MCF 10A (cell line): ENCODE data around the gene ANKH. TPM values are rescaled to one million over a fixed set of nuclear protein-coding genes. Genes with fewer than 3 reads are reported as not detected.

Source experiments
- BruUV-seq: library from RNA; stranded (reverse); fragments of 400-500 nt; replicated peaks from 2 replicates; lab custom pipeline; 2021; lab: Mats Ljungman, UMichigan
- CTCF ChIA-PET: fragments of 300-600 bp; sonication (Branson Sonifier 250); formaldehyde crosslinking; extraction: SDS; loops from one replicate; lab custom pipeline; 2021; ENCODE audit warnings: antibody characterized with exemption, inconsistent platforms; lab: Yijun Ruan, JAX
- POLR2A ChIA-PET: fragments of 300-600, 350-650 bp; sonication (Branson Sonifier 250); formaldehyde crosslinking; extraction: SDS; loops from one replicate; lab custom pipeline; 2020; ENCODE audit warnings: antibody characterized with exemption, inconsistent platforms; lab: Yijun Ruan, JAX
- DNase-seq: peaks from one replicate; pipeline ENCODE4 v3.0.0-alpha.2; 2018; ENCODE audit not compliant: unreplicated experiment
- H3K27ac Mint-ChIP-seq: one replicate; pipeline ENCODE4 v1.8.0; 2022; ENCODE audit warnings: mild to moderate bottlenecking, low read depth, mixed read lengths; ENCODE audit not compliant: unreplicated experiment
- H3K27me3 Mint-ChIP-seq: one replicate; pipeline ENCODE4 v1.8.0; 2022; ENCODE audit warnings: mixed read lengths; ENCODE audit not compliant: insufficient read depth, unreplicated experiment
- H3K36me3 Mint-ChIP-seq: one replicate; pipeline ENCODE4 v1.8.0; 2022; ENCODE audit warnings: mild to moderate bottlenecking, moderate library complexity, mixed read lengths; ENCODE audit not compliant: insufficient read depth, unreplicated experiment
- H3K4me1 Mint-ChIP-seq: one replicate; pipeline ENCODE4 v1.8.0; 2022; ENCODE audit warnings: mixed read lengths; ENCODE audit not compliant: insufficient read depth, unreplicated experiment
- H3K4me3 Mint-ChIP-seq: one replicate; pipeline ENCODE4 v1.8.0; 2022; ENCODE audit warnings: mild to moderate bottlenecking, moderate library complexity, mixed read lengths; ENCODE audit not compliant: unreplicated experiment
- H3K9me3 Mint-ChIP-seq: one replicate; pipeline ENCODE4 v1.8.0; 2022; ENCODE audit warnings: mixed read lengths; ENCODE audit not compliant: unreplicated experiment
- intact Hi-C: fragments of 100-400 bp; cut with micrococcal nuclease; formaldehyde crosslinking; loops from 2 replicates; pipeline ENCODE4 v1.14.1; 2022
- total RNA-seq: library from RNA; stranded (reverse); gene quantifications from 2 replicates; pipeline ENCODE4 v1.2.3, GENCODE V29; 2022
- TF ChIP-seq, protein P1 (sequence below): fragments of 200-600 bp; IDR thresholded peaks from one replicate; pipeline ENCODE4 v1.8.0; 2022; ENCODE audit warnings: antibody characterized with exemption, mild to moderate bottlenecking; ENCODE audit not compliant: unreplicated experiment

The ANKH gene
- total RNA-seq, 1 experiment from 2014 or later = 65.7 TPM

DNA sequence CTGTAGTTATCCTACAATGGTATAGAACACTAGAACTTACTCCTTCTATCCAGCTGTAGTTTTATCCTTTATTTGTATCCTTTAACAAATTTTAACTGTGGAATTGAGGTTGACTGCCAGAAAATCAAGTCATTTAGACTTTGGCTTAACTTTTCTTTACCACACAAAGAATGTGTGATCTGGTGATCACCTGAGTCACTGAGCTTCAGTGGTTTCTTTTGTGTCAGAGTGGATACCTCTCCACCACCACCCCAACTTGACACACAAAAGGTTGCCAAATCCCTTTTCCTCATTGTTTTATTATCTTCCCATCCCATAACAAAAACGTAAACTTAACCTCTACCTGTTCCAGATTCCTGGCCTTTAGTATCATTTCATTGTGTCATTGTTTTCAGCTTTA is 201.6 kb downstream of the ANKH start:
- ChIA-PET CTCF (interaction anchor here (0.6 to 4.5 kb wide), 4 partner anchors 15 to 326 kb away, joined by 3 to 33 read pairs (median 4); no protein-coding TSS in a partner anchor), POLR2A (interaction anchor here (0.7 to 2.7 kb wide), 5 partner anchors 9 to 16 kb away, joined by 3 to 14 read pairs (median 3); no protein-coding TSS in a partner anchor)
- no TSS peak for BruUV-seq
- Mint-ChIP-seq H3K9me3 (no peaks in the 10 kb centered on the region), H3K4me1 (peaks cover 68% of the 10 kb centered on the region), H3K27me3 (no peaks in the 10 kb centered on the region), H3K36me3 (peaks cover 23% of the 10 kb centered on the region), H3K4me3 (no peak overlapping the region), H3K27ac (peak overlapping the region; percentile 31)
- intact Hi-C loops = no loop called here
- TF ChIP-seq, protein P1, sequence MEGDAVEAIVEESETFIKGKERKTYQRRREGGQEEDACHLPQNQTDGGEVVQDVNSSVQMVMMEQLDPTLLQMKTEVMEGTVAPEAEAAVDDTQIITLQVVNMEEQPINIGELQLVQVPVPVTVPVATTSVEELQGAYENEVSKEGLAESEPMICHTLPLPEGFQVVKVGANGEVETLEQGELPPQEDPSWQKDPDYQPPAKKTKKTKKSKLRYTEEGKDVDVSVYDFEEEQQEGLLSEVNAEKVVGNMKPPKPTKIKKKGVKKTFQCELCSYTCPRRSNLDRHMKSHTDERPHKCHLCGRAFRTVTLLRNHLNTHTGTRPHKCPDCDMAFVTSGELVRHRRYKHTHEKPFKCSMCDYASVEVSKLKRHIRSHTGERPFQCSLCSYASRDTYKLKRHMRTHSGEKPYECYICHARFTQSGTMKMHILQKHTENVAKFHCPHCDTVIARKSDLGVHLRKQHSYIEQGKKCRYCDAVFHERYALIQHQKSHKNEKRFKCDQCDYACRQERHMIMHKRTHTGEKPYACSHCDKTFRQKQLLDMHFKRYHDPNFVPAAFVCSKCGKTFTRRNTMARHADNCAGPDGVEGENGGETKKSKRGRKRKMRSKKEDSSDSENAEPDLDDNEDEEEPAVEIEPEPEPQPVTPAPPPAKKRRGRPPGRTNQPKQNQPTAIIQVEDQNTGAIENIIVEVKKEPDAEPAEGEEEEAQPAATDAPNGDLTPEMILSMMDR = no peak
- peak; percentile 41 for DNase-seq

GRCh38 chr5:14669415-14669814 is 202.2 kb downstream of the ANKH start:
- BruUV-seq = no TSS peak
- Mint-ChIP-seq H3K9me3 (no peaks in the 10 kb centered on the region), H3K4me1 (peaks cover 67% of the 10 kb centered on the region), H3K27ac (peak overlapping the region; percentile 31), H3K4me3 (no peak overlapping the region), H3K36me3 (peaks cover 17% of the 10 kb centered on the region), H3K27me3 (no peaks in the 10 kb centered on the region)
- intact Hi-C loops = no loop called here
- TF ChIP-seq, protein P1 = no peak
- POLR2A ChIA-PET = interaction anchor here (0.6 to 2.7 kb wide), 4 partner anchors 8 to 24 kb away, joined by 3 to 14 read pairs (median 3); no protein-coding TSS in a partner anchor
- DNase-seq = no peak
- CTCF ChIA-PET = interaction anchor here (0.5 to 4.5 kb wide), 2 partner anchors 15 to 487 kb away, joined by 3 to 33 read pairs; no protein-coding TSS in a partner anchor

DNA sequence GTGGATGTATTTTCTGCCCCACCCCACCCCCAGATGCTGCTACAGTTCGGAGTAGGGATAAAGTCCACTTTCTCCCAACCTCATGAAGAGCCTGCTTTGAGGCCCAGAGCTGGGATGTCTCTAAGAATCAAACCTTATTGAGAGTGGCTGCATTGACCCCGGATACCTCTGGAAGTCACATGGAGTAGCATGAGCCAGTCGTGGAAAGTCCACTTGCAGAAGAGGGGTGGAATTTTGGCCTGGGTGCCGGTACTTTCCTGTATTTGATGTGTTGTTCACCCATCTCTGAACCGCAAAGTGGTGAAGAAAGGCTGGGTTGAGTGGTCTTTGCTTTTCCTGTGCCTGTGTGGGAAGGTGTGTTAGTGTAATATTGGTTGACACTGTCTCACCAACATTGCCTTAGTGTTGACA is 203.4 kb downstream of the ANKH start:
- ChIA-PET POLR2A (interaction anchor here (0.6 to 3.0 kb wide), 6 partner anchors 7 to 352 kb away, joined by 3 to 23 read pairs (median 4); no protein-coding TSS in a partner anchor), CTCF (interaction anchor here (0.6 to 2.7 kb wide), 3 partner anchors 8 to 275 kb away, joined by 4 to 11 read pairs (median 4); no protein-coding TSS in a partner anchor)
- no peak overlapping the region for H3K4me3 Mint-ChIP-seq
- H3K36me3 Mint-ChIP-seq = peaks cover 18% of the 10 kb centered on the region
- TF ChIP-seq, protein P1 = no peak
- H3K27me3 Mint-ChIP-seq = no peaks in the 10 kb centered on the region
- H3K27ac Mint-ChIP-seq = peak overlapping the region; percentile 70
- H3K9me3 Mint-ChIP-seq = no peaks in the 10 kb centered on the region
- no TSS peak for BruUV-seq
- intact Hi-C loops = no loop called here
- peaks cover 64% of the 10 kb centered on the region for H3K4me1 Mint-ChIP-seq
- DNase-seq = no peak

DNA sequence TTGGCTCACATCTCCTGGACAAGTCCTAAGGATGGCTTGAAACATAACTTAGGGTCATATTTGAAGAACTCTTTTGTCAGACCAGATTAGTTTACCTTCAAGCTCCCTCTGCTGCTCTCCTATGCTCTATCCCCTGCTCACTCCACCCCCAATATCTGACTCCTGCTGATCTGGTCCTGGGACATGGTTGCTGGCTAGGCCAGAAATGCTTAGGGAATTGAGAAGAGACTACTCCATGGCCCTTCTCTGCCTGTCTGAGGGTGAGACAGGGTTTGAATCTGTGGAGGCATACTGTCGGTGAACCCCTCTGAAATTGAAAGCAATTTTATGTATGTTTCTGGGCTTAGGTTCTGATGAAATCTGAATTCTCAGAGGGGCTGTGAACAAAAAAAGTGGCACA is 203.8 kb downstream of the ANKH start:
- BruUV-seq = no TSS peak
- H3K36me3 Mint-ChIP-seq = peaks cover 18% of the 10 kb centered on the region
- no peak for DNase-seq
- ChIA-PET CTCF (interaction anchor here (0.6 to 2.7 kb wide), 4 partner anchors 9 to 275 kb away, joined by 4 to 11 read pairs (median 6); no protein-coding TSS in a partner anchor), POLR2A (interaction anchor here (0.6 to 3.0 kb wide), 5 partner anchors 8 to 351 kb away, joined by 3 to 23 read pairs (median 4); no protein-coding TSS in a partner anchor)
- TF ChIP-seq, protein P1 = no peak
- H3K27me3 Mint-ChIP-seq = no peaks in the 10 kb centered on the region
- no peak overlapping the region for H3K4me3 Mint-ChIP-seq
- intact Hi-C loops = no loop called here
- no peaks in the 10 kb centered on the region for H3K9me3 Mint-ChIP-seq
- peak overlapping the region; percentile 70 for H3K27ac Mint-ChIP-seq
- H3K4me1 Mint-ChIP-seq = peaks cover 62% of the 10 kb centered on the region
